Measurements from ENCODE around the gene OLFML2A. TPM values are rescaled to one million over a fixed set of nuclear protein-coding genes. Genes with fewer than 3 reads are reported as not detected.

Gene OLFML2A
- polyA plus RNA-seq, 1 donor from 2014 or later, result 0.15 TPM

DNA sequence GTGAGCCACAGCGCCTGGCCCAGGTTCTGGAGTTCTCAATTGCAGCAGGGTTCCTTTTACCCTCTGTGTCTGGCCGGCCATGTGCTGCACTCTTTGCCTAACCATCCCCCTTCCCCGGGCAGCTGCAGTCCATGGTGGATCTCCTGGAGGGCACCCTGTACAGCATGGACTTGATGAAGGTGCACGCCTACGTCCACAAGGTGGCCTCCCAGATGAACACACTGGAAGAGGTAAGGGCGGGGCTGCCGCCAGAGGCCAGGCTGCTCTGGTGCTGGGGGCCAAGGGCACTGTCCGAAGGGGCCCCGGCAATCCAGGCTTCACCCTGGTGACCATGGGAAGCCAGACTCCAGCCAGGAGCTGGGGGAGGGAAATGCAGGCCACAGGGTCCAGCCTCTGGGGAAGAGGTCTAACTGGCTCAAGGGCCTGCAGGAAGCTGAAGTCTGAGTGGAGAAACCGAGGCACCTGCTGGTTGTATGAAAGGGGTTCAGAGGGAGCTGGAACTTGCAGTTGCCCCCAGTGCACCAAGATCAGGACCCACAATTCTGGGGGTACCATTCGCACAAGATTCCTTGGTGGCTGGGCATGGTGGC is 18.1 kb downstream of the OLFML2A start:
- Histone ChIP-seq H3K9me3 (ENCODE audit: low read length) (no peaks in the 10 kb centered on the region), H3K4me2 (ENCODE audit: low read length) (no peak overlapping the region), H3K36me3 (ENCODE audit: insufficient read depth, low read length) (no peaks in the 10 kb centered on the region), H3K9ac (ENCODE audit: low read length) (no peak overlapping the region), H3K79me2 (replicated peaks; ENCODE audit: insufficient read depth, low read length) (no peaks in the 10 kb centered on the region), H4K20me1 (ENCODE audit: insufficient read depth) (no peaks in the 10 kb centered on the region), H3K27me3 (ENCODE audit: insufficient read depth, low read depth, low read length) (no peaks in the 10 kb centered on the region), H3K4me3 (ENCODE audit: low read length) (no peak overlapping the region), H3K27ac (ENCODE audit: low read length) (no peak overlapping the region), H2AFZ (ENCODE audit: low read depth, low read length) (no peak overlapping the region), H3K9me2 (ENCODE audit: insufficient read depth, low read length) (no peaks in the 10 kb centered on the region), H3F3A (ENCODE audit: insufficient read depth, low read length, poor library complexity, severe bottlenecking) (no peaks in the 10 kb centered on the region)
- TF ChIP-seq MXI1 (conservative IDR thresholded peaks at IDR 0.05; ENCODE audit: poor library complexity, severe bottlenecking) (no peak), EP300 (conservative IDR thresholded peaks at IDR 0.05; ENCODE audit: poor library complexity, severe bottlenecking) (no peak), EZH2 (IDR thresholded peaks at IDR 0.05; ENCODE audit: borderline replicate concordance, insufficient read depth, low read length, poor library complexity, severe bottlenecking) (no peak), SMC3 (conservative IDR thresholded peaks at IDR 0.05; ENCODE audit: poor library complexity) (no peak), RAD21 (conservative IDR thresholded peaks at IDR 0.05) (no peak), POLR2AphosphoS5 (IDR thresholded peaks at IDR 0.05) (no peak), TAF1 (IDR thresholded peaks at IDR 0.05; ENCODE audit: low read depth) (no peak)
- TF ChIP-seq, protein P1, sequence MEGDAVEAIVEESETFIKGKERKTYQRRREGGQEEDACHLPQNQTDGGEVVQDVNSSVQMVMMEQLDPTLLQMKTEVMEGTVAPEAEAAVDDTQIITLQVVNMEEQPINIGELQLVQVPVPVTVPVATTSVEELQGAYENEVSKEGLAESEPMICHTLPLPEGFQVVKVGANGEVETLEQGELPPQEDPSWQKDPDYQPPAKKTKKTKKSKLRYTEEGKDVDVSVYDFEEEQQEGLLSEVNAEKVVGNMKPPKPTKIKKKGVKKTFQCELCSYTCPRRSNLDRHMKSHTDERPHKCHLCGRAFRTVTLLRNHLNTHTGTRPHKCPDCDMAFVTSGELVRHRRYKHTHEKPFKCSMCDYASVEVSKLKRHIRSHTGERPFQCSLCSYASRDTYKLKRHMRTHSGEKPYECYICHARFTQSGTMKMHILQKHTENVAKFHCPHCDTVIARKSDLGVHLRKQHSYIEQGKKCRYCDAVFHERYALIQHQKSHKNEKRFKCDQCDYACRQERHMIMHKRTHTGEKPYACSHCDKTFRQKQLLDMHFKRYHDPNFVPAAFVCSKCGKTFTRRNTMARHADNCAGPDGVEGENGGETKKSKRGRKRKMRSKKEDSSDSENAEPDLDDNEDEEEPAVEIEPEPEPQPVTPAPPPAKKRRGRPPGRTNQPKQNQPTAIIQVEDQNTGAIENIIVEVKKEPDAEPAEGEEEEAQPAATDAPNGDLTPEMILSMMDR (IDR thresholded peaks at IDR 0.05; ENCODE audit: poor library complexity, severe bottlenecking), result no peak
- TF ChIP-seq, protein P2, sequence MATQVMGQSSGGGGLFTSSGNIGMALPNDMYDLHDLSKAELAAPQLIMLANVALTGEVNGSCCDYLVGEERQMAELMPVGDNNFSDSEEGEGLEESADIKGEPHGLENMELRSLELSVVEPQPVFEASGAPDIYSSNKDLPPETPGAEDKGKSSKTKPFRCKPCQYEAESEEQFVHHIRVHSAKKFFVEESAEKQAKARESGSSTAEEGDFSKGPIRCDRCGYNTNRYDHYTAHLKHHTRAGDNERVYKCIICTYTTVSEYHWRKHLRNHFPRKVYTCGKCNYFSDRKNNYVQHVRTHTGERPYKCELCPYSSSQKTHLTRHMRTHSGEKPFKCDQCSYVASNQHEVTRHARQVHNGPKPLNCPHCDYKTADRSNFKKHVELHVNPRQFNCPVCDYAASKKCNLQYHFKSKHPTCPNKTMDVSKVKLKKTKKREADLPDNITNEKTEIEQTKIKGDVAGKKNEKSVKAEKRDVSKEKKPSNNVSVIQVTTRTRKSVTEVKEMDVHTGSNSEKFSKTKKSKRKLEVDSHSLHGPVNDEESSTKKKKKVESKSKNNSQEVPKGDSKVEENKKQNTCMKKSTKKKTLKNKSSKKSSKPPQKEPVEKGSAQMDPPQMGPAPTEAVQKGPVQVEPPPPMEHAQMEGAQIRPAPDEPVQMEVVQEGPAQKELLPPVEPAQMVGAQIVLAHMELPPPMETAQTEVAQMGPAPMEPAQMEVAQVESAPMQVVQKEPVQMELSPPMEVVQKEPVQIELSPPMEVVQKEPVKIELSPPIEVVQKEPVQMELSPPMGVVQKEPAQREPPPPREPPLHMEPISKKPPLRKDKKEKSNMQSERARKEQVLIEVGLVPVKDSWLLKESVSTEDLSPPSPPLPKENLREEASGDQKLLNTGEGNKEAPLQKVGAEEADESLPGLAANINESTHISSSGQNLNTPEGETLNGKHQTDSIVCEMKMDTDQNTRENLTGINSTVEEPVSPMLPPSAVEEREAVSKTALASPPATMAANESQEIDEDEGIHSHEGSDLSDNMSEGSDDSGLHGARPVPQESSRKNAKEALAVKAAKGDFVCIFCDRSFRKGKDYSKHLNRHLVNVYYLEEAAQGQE (IDR thresholded peaks at IDR 0.05; ENCODE audit: borderline replicate concordance), result no peak

DNA sequence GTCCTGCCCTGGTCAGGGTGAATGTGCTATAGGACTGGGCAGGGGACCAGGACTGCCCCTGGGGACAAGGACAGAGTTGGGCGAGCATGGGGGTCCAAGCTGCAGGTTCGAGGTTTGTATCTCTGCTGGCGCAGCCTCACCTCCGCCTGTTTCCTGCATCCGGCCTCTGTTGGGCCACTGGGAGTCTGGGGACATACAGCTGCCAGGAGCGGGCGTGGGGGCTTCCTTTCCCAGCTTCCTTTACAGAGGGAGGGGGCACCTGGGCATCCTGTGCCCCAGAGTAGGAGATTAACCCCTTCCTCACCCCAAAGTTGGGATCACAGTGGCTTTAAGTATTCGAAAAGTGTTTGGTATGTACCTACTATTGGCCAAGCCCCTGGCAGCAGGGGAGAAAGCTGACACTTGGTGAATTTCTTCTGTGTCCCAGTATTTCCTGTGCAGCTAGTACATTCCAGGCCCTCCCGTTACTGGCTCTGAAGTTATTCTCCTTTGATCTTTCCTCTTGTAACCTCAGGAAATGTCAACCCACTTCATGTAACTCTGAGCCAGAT is 19.0 kb downstream of the OLFML2A start:
- no peaks in the 10 kb centered on the region for H3K9me3 ChIP-seq (ENCODE audit: low read length)
- TF ChIP-seq, protein P2 (IDR thresholded peaks at IDR 0.05; ENCODE audit: borderline replicate concordance), result no peak
- no peak for TF ChIP-seq TAF1 (IDR thresholded peaks at IDR 0.05; ENCODE audit: low read depth)
- TF ChIP-seq MXI1 (conservative IDR thresholded peaks at IDR 0.05; ENCODE audit: poor library complexity, severe bottlenecking), result no peak
- TF ChIP-seq POLR2AphosphoS5 (IDR thresholded peaks at IDR 0.05), result no peak
- TF ChIP-seq RAD21 (conservative IDR thresholded peaks at IDR 0.05), result no peak
- no peak for TF ChIP-seq EZH2 (IDR thresholded peaks at IDR 0.05; ENCODE audit: borderline replicate concordance, insufficient read depth, low read length, poor library complexity, severe bottlenecking)
- TF ChIP-seq SMC3 (conservative IDR thresholded peaks at IDR 0.05; ENCODE audit: poor library complexity), result no peak
- TF ChIP-seq EP300 (conservative IDR thresholded peaks at IDR 0.05; ENCODE audit: poor library complexity, severe bottlenecking), result no peak
- TF ChIP-seq, protein P1 (IDR thresholded peaks at IDR 0.05; ENCODE audit: poor library complexity, severe bottlenecking), result no peak
- H3K4me3 ChIP-seq (ENCODE audit: low read length), result no peak overlapping the region
- no peak overlapping the region for H3K9ac ChIP-seq (ENCODE audit: low read length)
- no peaks in the 10 kb centered on the region for H4K20me1 ChIP-seq (ENCODE audit: insufficient read depth)
- H3K79me2 ChIP-seq (replicated peaks; ENCODE audit: insufficient read depth, low read length), result no peaks in the 10 kb centered on the region
- no peaks in the 10 kb centered on the region for H3F3A ChIP-seq (ENCODE audit: insufficient read depth, low read length, poor library complexity, severe bottlenecking)
- no peaks in the 10 kb centered on the region for H3K9me2 ChIP-seq (ENCODE audit: insufficient read depth, low read length)
- no peaks in the 10 kb centered on the region for H3K27me3 ChIP-seq (ENCODE audit: insufficient read depth, low read depth, low read length)
- no peaks in the 10 kb centered on the region for H3K36me3 ChIP-seq (ENCODE audit: insufficient read depth, low read length)
- no peak overlapping the region for H2AFZ ChIP-seq (ENCODE audit: low read depth, low read length)
- no peak overlapping the region for H3K27ac ChIP-seq (ENCODE audit: low read length)
- H3K4me2 ChIP-seq (ENCODE audit: low read length), result no peak overlapping the region

All from neural cell (in vitro differentiated cells).